ENCODE data around the gene ROPN1B.
"Not testable (repeated sequence)": the region's sequence is repeated elsewhere in the genome, so short reads cannot be mapped to it uniquely, and the experiment has no call there.

The ROPN1B gene

GRCh38 chr3:125990253-125990970 lies 21.4 kb downstream of the ROPN1B start:
- no peaks in the 10 kb centered on the region for H3K27me3 Mint-ChIP-seq (ENCODE audit: low read depth)
- peaks cover 11% of the 10 kb centered on the region for H3K9me3 Mint-ChIP-seq
- no peaks in the 10 kb centered on the region for H3K36me3 Mint-ChIP-seq (ENCODE audit: low read depth)
- peak overlapping the region; percentile 97 to 99 (median 98) for H3K27ac Mint-ChIP-seq
- no peak for TF ChIP-seq CTCF (IDR thresholded peaks at IDR 0.05; ENCODE audit: unreplicated experiment in 3 of 3)
- H3K4me1 Mint-ChIP-seq, result peaks cover 11% of the 10 kb centered on the region
- peak overlapping the region; percentile 97 to 99 (median 99) for H3K4me3 Mint-ChIP-seq

- H3K27ac Mint-ChIP-seq, result not testable (repeated sequence)
Observed at GRCh38 chr3:125996751-125997150, 27.8 kb downstream of the ROPN1B start.

GRCh38 chr3:126002189-126002588 lies 33.2 kb downstream of the ROPN1B start:
- no peak for TF ChIP-seq CTCF (IDR thresholded peaks at IDR 0.05; ENCODE audit: unreplicated experiment in 3 of 3)
- Mint-ChIP-seq H3K27ac (no peak overlapping the region), H3K27me3 (ENCODE audit: low read depth) (no peaks in the 10 kb centered on the region), H3K4me3 (no peak overlapping the region), H3K9me3 (peaks cover 52% of the 10 kb centered on the region), H3K4me1 (no peaks in the 10 kb centered on the region), H3K36me3 (ENCODE audit: low read depth) (peaks cover 32% of the 10 kb centered on the region)

More at GRCh38 chr3:125996751-125997150, 27.8 kb downstream of the ROPN1B start:
- not testable (repeated sequence) for H3K4me1 Mint-ChIP-seq; H3K27me3 Mint-ChIP-seq (ENCODE audit: low read depth); H3K4me3 Mint-ChIP-seq
- H3K9me3 Mint-ChIP-seq, result peaks cover 54% of the 10 kb centered on the region
- peaks cover 23% of the 10 kb centered on the region for H3K36me3 Mint-ChIP-seq (ENCODE audit: low read depth)

GRCh38 chr3:126003447-126004190 lies 34.6 kb downstream of the ROPN1B start:
- H3K27ac Mint-ChIP-seq, result no peak overlapping the region
- H3K9me3 Mint-ChIP-seq, result peaks cover 40% of the 10 kb centered on the region
- no peaks in the 10 kb centered on the region for H3K4me1 Mint-ChIP-seq
- no peaks in the 10 kb centered on the region for H3K27me3 Mint-ChIP-seq (ENCODE audit: low read depth)
- no peak overlapping the region for H3K4me3 Mint-ChIP-seq
- H3K36me3 Mint-ChIP-seq (ENCODE audit: low read depth), result peaks cover 35% of the 10 kb centered on the region
- TF ChIP-seq CTCF (IDR thresholded peaks at IDR 0.05; ENCODE audit: unreplicated experiment in 3 of 3), result no peak

- peaks cover 38% of the 10 kb centered on the region for H3K36me3 Mint-ChIP-seq (ENCODE audit: low read depth)
- peaks cover 34% of the 10 kb centered on the region for H3K9me3 Mint-ChIP-seq
- no peaks in the 10 kb centered on the region for H3K4me1 Mint-ChIP-seq
- no peak overlapping the region for H3K27ac Mint-ChIP-seq
- no peak for TF ChIP-seq CTCF (IDR thresholded peaks at IDR 0.05; ENCODE audit: unreplicated experiment in 3 of 3)
- H3K4me3 Mint-ChIP-seq, result no peak overlapping the region
- no peaks in the 10 kb centered on the region for H3K27me3 Mint-ChIP-seq (ENCODE audit: low read depth)
Observed at GRCh38 chr3:126004217-126004616, 35.2 kb downstream of the ROPN1B start.

GRCh38 chr3:126004692-126005091 lies 35.7 kb downstream of the ROPN1B start:
- no peak for TF ChIP-seq CTCF (IDR thresholded peaks at IDR 0.05; ENCODE audit: unreplicated experiment in 3 of 3)
- H3K36me3 Mint-ChIP-seq (ENCODE audit: low read depth), result peaks cover 39% of the 10 kb centered on the region
- H3K9me3 Mint-ChIP-seq, result peaks cover 29% of the 10 kb centered on the region
- H3K27me3 Mint-ChIP-seq (ENCODE audit: low read depth), result no peaks in the 10 kb centered on the region
- H3K27ac Mint-ChIP-seq, result no peak overlapping the region
- no peaks in the 10 kb centered on the region for H3K4me1 Mint-ChIP-seq
- no peak overlapping the region for H3K4me3 Mint-ChIP-seq
